ENCODE data around the gene PPP2R2D. TPM values are rescaled to one million over a fixed set of nuclear protein-coding genes. Genes with fewer than 3 reads are reported as not detected.

Gene PPP2R2D
- total RNA-seq, 1 experiment from 2014 or later: 35.1 TPM

DNA sequence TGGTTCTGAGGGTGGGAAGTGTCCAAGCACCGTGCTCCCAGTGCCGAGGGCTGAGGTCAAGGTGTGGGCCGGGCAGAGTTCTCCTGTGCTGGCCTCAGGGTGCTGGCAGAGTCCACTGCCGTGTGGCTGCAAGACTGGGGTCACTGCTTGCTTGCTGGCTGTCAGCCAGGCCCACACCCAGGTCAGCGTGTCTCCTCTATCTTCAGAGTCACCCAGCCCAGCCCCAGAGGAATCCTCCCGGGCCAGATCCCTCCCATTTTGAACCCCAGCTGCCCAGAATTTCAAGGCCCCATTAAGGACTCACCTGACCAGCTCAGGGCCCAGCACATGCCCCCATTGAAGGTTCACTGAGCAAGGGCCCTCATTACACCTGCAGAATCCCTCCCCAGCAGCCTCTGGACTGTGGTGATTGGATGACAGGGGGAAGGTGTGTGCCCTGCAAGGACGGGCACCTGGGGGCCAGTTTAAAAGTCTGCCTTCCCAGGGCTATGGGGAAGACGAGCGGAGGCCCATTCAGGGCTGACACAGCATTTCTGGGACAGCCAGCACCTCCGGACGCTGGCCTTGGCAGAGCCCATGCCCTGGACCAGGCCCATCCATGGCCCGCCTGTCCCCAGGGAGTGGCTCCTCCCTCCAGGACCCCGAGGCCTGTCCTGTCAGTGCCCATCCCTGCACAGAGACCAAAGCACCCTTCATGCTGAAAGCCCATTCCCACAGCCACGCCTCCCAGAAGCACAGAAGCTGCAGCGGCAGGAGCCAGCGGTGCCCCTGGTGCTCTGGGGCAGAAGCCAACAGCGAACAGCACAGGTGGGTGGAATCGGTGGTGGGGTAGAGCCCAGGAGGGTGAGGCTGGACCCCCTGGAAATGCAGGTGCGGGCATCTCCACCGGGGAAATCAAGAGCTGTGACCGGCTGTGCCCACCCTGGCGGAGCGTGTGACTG is 45.1 kb upstream of the PPP2R2D start:
- H3K9me3 ChIP-seq (ENCODE audit: control insufficient read depth, low read depth, low read length): no peaks in the 10 kb centered on the region
- no peak overlapping the region for H3T11ph ChIP-seq (ENCODE audit: low read length)
- Mint-ChIP-seq H3K4me3 (no peak overlapping the region), H3K27ac (no peak overlapping the region; a peak in 1 of 7 replicates), H3K36me3 (ENCODE audit: insufficient read depth in 1 of 3, low read depth in 3 of 3) (no peaks in the 10 kb centered on the region; a peak in 2 of 7 replicates), H3K4me1 (0 out of 4 replicates have a peak, but pooled peaks cover 0 to under 1% of the 10 kb centered on the region in 2 experiments), H3K27me3 (ENCODE audit: low read depth) (no peaks in the 10 kb centered on the region; the same call in 1 of the 2 replicates), H3K9me3 (peaks cover 4 to 5% of the 10 kb centered on the region in 2 experiments; a peak in 3 of 5 replicates)
- H2BK12ac ChIP-seq (ENCODE audit: insufficient read length, low read depth, low read length): no peak overlapping the region
- DNase-seq: peak; percentile 17
- WGBS (ENCODE audit: extremely low coverage, insufficient read length, low lambda C conversion rate): no CpG with 5 or more reads among the region's 23 CpGs
- no peak overlapping the region for H2BK20ac ChIP-seq (ENCODE audit: low read depth, low read length, poor library complexity, severe bottlenecking)
- H3K4me1 ChIP-seq (ENCODE audit: insufficient read depth, low read length): no peaks in the 10 kb centered on the region
- H2AK5ac ChIP-seq (ENCODE audit: insufficient read length, low read length): no peak overlapping the region
- TF ChIP-seq, protein P1, sequence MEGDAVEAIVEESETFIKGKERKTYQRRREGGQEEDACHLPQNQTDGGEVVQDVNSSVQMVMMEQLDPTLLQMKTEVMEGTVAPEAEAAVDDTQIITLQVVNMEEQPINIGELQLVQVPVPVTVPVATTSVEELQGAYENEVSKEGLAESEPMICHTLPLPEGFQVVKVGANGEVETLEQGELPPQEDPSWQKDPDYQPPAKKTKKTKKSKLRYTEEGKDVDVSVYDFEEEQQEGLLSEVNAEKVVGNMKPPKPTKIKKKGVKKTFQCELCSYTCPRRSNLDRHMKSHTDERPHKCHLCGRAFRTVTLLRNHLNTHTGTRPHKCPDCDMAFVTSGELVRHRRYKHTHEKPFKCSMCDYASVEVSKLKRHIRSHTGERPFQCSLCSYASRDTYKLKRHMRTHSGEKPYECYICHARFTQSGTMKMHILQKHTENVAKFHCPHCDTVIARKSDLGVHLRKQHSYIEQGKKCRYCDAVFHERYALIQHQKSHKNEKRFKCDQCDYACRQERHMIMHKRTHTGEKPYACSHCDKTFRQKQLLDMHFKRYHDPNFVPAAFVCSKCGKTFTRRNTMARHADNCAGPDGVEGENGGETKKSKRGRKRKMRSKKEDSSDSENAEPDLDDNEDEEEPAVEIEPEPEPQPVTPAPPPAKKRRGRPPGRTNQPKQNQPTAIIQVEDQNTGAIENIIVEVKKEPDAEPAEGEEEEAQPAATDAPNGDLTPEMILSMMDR (conservative IDR thresholded peaks at IDR 0.05): no peak
- H3K79me2 ChIP-seq (ENCODE audit: insufficient read depth, low read length): no peaks in the 10 kb centered on the region
- H4K20me1 ChIP-seq (ENCODE audit: control insufficient read depth, insufficient read depth, insufficient read length): no peaks in the 10 kb centered on the region
- no peak overlapping the region for H2BK15ac ChIP-seq (ENCODE audit: low read depth, low read length)
- no peak overlapping the region for H2AFZ ChIP-seq (ENCODE audit: low read length)
- no peak overlapping the region for H3K4me2 ChIP-seq (ENCODE audit: insufficient read depth, insufficient read length, low read length)
- no peaks in the 10 kb centered on the region for H3K27me3 ChIP-seq (ENCODE audit: insufficient read depth, low read length)
- no peak overlapping the region for H3K9ac ChIP-seq (ENCODE audit: extremely low read depth, insufficient read length, low read length)
- H3K79me1 ChIP-seq (ENCODE audit: insufficient read depth, low read depth, low read length, poor library complexity, severe bottlenecking): no peaks in the 10 kb centered on the region
- no peak overlapping the region for H2BK120ac ChIP-seq (ENCODE audit: low read depth, low read length, poor library complexity, severe bottlenecking)
- no peak overlapping the region for H3K27ac ChIP-seq (ENCODE audit: insufficient read length, low read depth, low read length)
- no peak overlapping the region for H4K5ac ChIP-seq (ENCODE audit: insufficient read length, low read depth, low read length)
- H3K4ac ChIP-seq (ENCODE audit: low read depth, low read length): no peak overlapping the region
- no peak overlapping the region for H4K8ac ChIP-seq (replicated peaks; ENCODE audit: insufficient read length, low read depth, low read length)
- no peak overlapping the region for H4K91ac ChIP-seq (ENCODE audit: insufficient read length, low read depth, low read length)
- no peak overlapping the region for H3K23ac ChIP-seq (ENCODE audit: insufficient read length, low read depth, low read length)
- H2BK5ac ChIP-seq (ENCODE audit: insufficient read length, low read length): no peak overlapping the region
- H3K56ac ChIP-seq (ENCODE audit: insufficient read length, low read depth, low read length): no peak overlapping the region
- no peaks in the 10 kb centered on the region for H3K23me2 ChIP-seq (ENCODE audit: insufficient read length, low read depth, low read length, poor library complexity, severe bottlenecking)
- no peak overlapping the region for H3K18ac ChIP-seq (ENCODE audit: insufficient read length, low read depth, low read length)
- H3K14ac ChIP-seq (ENCODE audit: insufficient read depth, low read length): no peak overlapping the region; the same call in 1 of the 2 replicates
